ENCODE measurements around the gene ATXN7. TPM values are rescaled to one million over a fixed set of nuclear protein-coding genes. Genes with fewer than 3 reads are reported as not detected.

Gene ATXN7
- total and polyA plus RNA-seq, 2 of the 4 experiments (the other 2 are of a cell fraction): 8.6 to 13.6 TPM

GRCh38 chr3:63961891-63962290 is 98.2 kb downstream of the ATXN7 start:
- H3K36me3 ChIP-seq (ENCODE audit: control insufficient read depth, insufficient read depth, low read length): no peaks in the 10 kb centered on the region
- no peak overlapping the region for H3K27ac ChIP-seq (ENCODE audit: insufficient read depth, low read length)
- H2BK15ac ChIP-seq (ENCODE audit: low read depth, low read length): no peak overlapping the region
- in situ Hi-C loops (cut with MboI; ENCODE audit: low sequenced_read_pairs): no loop called here
- ChIA-PET CTCF (interaction anchor here (0.7 to 1.8 kb wide), 12 partner anchors 9 to 51 kb away, joined by 3 to 11 read pairs (median 4); no protein-coding TSS in a partner anchor), POLR2A (ENCODE audit: unreplicated experiment) (no interaction called here)
- no peak overlapping the region for H2BK5ac ChIP-seq (ENCODE audit: low read depth, low read length, poor library complexity, severe bottlenecking)
- TF ChIP-seq MXI1 (IDR thresholded peaks at IDR 0.05; ENCODE audit: borderline replicate concordance, low read depth, low read length) (no peak), RAD21 (IDR thresholded peaks at IDR 0.05; ENCODE audit: low read length) (peak; percentile 22; the same call in 1 of the 2 replicates), CHD1 (IDR thresholded peaks at IDR 0.05; ENCODE audit: low read depth, low read length) (no peak), NFE2L2 (IDR thresholded peaks at IDR 0.05; ENCODE audit: low read depth, low read length) (0 out of 2 replicates have a peak, but pooled peaks have one; percentile 19), POLR2A (IDR thresholded peaks at IDR 0.05; ENCODE audit: low read depth, low read length) (no peak), SMC3 (IDR thresholded peaks at IDR 0.05; ENCODE audit: low read depth, low read length) (peak; percentile 28; the same call in 1 of the 2 replicates), CEBPB (IDR thresholded peaks at IDR 0.05; ENCODE audit: low read depth, low read length) (peak; percentile 38; the same call in 1 of the 2 replicates), CTCF (conservative IDR thresholded peaks at IDR 0.05; ENCODE audit: low read depth, low read length) (peak; percentile 58)
- no peak overlapping the region for H3K4me2 ChIP-seq (ENCODE audit: low read depth, low read length)
- peak; percentile 68 for DNase-seq
- H3K56ac ChIP-seq (ENCODE audit: extremely low read depth, insufficient read depth, low read length): no peak overlapping the region
- no peak overlapping the region for H2AFZ ChIP-seq (replicated peaks; ENCODE audit: low read length, poor library complexity)
- BruUV-seq (replicated peaks): no TSS peak
- H3K23ac ChIP-seq (ENCODE audit: low read depth, low read length): no peak overlapping the region
- peaks cover 13% of the 10 kb centered on the region; the same call in 1 of the 2 replicates for H4K20me1 ChIP-seq (ENCODE audit: insufficient read depth, low read length)
- H4K91ac ChIP-seq (ENCODE audit: insufficient read depth, low read depth, low read length): no peak overlapping the region
- no peak overlapping the region for H2AK9ac ChIP-seq (replicated peaks; ENCODE audit: low read depth, low read length, poor library complexity)
- ATAC-seq (ENCODE audit: low read depth): no peak
- no peak overlapping the region for H3K18ac ChIP-seq (ENCODE audit: low read depth, low read length)
- peaks cover 33 to 46% of the 10 kb centered on the region in 2 experiments for H3K79me1 ChIP-seq (ENCODE audit: low read depth in 1 of 2, low read length in 2 of 2)
- no peak overlapping the region for H2AK5ac ChIP-seq (ENCODE audit: low read depth, low read length)
- intact Hi-C loops (cut with micrococcal nuclease): loop anchor here (1.0 to 5.0 kb wide), 2 partner anchors 31 to 50 kb away; partner anchors contain the start of gene SCAANT1
- H3K4me3 ChIP-seq (ENCODE audit: insufficient read depth, low read depth, low read length): no peak overlapping the region
- dilution Hi-C loops (cut with HindIII; ENCODE audit: low sequenced_read_pairs, unreplicated experiment): no loop called here
- no peaks in the 10 kb centered on the region for H3K27me3 ChIP-seq (ENCODE audit: control insufficient read depth, insufficient read depth, low read length)
- H3K9me1 ChIP-seq (ENCODE audit: insufficient read depth, low read length): 0 out of 2 replicates have a peak, but pooled peaks cover 4% of the 10 kb centered on the region
- no peak overlapping the region for H2BK120ac ChIP-seq (ENCODE audit: low read depth, low read length)
- no peak overlapping the region for H4K5ac ChIP-seq (ENCODE audit: low read depth, low read length)
- no CpG with 5 or more reads among the region's 2 CpGs for WGBS, 2 experiments (ENCODE audit: extremely low coverage in 2 of 2, insufficient read length in 1 of 2)
- peaks cover 5% of the 10 kb centered on the region for H3K4me1 ChIP-seq (ENCODE audit: control insufficient read depth, insufficient read depth, low read length)
- H2BK20ac ChIP-seq (ENCODE audit: low read depth, low read length): no peak overlapping the region
- H3K14ac ChIP-seq (replicated peaks; ENCODE audit: low read depth, low read length): no peak overlapping the region
- H3K4ac ChIP-seq (ENCODE audit: low read depth, low read length): no peak overlapping the region
- H3K9ac ChIP-seq (ENCODE audit: low read depth, low read length): no peak overlapping the region
- H4K8ac ChIP-seq (ENCODE audit: low read depth in 2 of 2, low read length in 2 of 2): no peak overlapping the region
- H3K9me3 ChIP-seq (ENCODE audit: control insufficient read depth, insufficient read depth, low read length): no peaks in the 10 kb centered on the region
